Neural cell (in vitro differentiated cells): ENCODE data around the gene AP5Z1.

Source experiments
- EP300 ChIP-seq: fragments of 450-650 bp; conservative IDR thresholded peaks from 2 replicates; pipeline ENCODE4 v1.6.1; 2014; ENCODE audit warnings: antibody characterized with exemption, mild to moderate bottlenecking, moderate library complexity; ENCODE audit not compliant: poor library complexity, severe bottlenecking
- EZH2 ChIP-seq: fragments of 200-600, 300-800 bp; shearing (Covaris generic), sonication (generic); IDR thresholded peaks from 2 replicates; pipeline ENCODE4 v1.6.1; 2014; ENCODE audit warnings: antibody characterized with exemption, low read length, borderline replicate concordance, mild to moderate bottlenecking; ENCODE audit not compliant: insufficient read depth, poor library complexity, severe bottlenecking
- POLR2AphosphoS5 ChIP-seq: IDR thresholded peaks from 2 replicates; pipeline ENCODE4 v1.6.1; 2012
- RAD21 ChIP-seq: fragments of 450-650 bp; conservative IDR thresholded peaks from 2 replicates; pipeline ENCODE4 v1.6.1; 2014; ENCODE audit warnings: antibody characterized with exemption, mild to moderate bottlenecking, moderate library complexity
- SMC3 ChIP-seq: fragments of 450-650 bp; conservative IDR thresholded peaks from 2 replicates; pipeline ENCODE4 v1.6.1; 2014; ENCODE audit warnings: antibody characterized with exemption, mild to moderate bottlenecking, moderate library complexity; ENCODE audit not compliant: poor library complexity
- TF ChIP-seq, protein P1 (sequence below): fragments of 450-650 bp; IDR thresholded peaks from 2 replicates; pipeline ENCODE4 v1.5.1; 2014; ENCODE audit warnings: antibody characterized with exemption, mild to moderate bottlenecking, moderate library complexity; ENCODE audit not compliant: poor library complexity, severe bottlenecking
- TF ChIP-seq, protein P2 (sequence below): IDR thresholded peaks from 2 replicates; pipeline ENCODE4 v1.6.1; 2012; ENCODE audit warnings: borderline replicate concordance

DNA sequence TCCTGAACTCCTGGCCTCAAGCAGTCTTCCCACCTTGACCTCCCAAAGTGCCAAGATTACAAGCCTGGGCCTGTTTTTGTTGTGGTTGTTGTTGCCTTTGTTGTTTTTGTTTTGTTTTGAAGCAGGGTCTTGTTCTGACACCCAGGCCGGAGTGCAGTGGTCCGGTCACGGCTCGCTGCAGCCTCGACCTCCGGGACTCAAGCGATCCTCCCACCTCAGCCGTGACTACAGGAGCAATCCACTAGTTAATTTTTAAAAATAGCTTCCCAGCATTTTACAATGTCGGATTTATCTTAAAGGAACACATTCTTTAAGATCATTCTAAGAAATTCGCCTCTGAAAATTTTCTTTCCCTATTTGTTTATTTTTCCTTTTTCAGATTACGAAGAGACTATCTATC is 27.7 kb upstream of the AP5Z1 start:
- TF ChIP-seq, protein P1, sequence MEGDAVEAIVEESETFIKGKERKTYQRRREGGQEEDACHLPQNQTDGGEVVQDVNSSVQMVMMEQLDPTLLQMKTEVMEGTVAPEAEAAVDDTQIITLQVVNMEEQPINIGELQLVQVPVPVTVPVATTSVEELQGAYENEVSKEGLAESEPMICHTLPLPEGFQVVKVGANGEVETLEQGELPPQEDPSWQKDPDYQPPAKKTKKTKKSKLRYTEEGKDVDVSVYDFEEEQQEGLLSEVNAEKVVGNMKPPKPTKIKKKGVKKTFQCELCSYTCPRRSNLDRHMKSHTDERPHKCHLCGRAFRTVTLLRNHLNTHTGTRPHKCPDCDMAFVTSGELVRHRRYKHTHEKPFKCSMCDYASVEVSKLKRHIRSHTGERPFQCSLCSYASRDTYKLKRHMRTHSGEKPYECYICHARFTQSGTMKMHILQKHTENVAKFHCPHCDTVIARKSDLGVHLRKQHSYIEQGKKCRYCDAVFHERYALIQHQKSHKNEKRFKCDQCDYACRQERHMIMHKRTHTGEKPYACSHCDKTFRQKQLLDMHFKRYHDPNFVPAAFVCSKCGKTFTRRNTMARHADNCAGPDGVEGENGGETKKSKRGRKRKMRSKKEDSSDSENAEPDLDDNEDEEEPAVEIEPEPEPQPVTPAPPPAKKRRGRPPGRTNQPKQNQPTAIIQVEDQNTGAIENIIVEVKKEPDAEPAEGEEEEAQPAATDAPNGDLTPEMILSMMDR: no peak
- TF ChIP-seq SMC3 (no peak), EZH2 (no peak), EP300 (no peak), RAD21 (no peak), POLR2AphosphoS5 (no peak)
- TF ChIP-seq, protein P2, sequence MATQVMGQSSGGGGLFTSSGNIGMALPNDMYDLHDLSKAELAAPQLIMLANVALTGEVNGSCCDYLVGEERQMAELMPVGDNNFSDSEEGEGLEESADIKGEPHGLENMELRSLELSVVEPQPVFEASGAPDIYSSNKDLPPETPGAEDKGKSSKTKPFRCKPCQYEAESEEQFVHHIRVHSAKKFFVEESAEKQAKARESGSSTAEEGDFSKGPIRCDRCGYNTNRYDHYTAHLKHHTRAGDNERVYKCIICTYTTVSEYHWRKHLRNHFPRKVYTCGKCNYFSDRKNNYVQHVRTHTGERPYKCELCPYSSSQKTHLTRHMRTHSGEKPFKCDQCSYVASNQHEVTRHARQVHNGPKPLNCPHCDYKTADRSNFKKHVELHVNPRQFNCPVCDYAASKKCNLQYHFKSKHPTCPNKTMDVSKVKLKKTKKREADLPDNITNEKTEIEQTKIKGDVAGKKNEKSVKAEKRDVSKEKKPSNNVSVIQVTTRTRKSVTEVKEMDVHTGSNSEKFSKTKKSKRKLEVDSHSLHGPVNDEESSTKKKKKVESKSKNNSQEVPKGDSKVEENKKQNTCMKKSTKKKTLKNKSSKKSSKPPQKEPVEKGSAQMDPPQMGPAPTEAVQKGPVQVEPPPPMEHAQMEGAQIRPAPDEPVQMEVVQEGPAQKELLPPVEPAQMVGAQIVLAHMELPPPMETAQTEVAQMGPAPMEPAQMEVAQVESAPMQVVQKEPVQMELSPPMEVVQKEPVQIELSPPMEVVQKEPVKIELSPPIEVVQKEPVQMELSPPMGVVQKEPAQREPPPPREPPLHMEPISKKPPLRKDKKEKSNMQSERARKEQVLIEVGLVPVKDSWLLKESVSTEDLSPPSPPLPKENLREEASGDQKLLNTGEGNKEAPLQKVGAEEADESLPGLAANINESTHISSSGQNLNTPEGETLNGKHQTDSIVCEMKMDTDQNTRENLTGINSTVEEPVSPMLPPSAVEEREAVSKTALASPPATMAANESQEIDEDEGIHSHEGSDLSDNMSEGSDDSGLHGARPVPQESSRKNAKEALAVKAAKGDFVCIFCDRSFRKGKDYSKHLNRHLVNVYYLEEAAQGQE: no peak
